DND-41 (cell line): Measurements from ENCODE around the gene NRBP1.

Experiments used
- CTCF ChIP-seq: IDR thresholded peaks from 2 replicates; pipeline ENCODE4 v1.5.1; 2012; ENCODE audit warnings: borderline replicate concordance, low read length, moderate library complexity, mild to moderate bottlenecking; ENCODE audit not compliant: poor library complexity, severe bottlenecking; ENCODE audit errors: extremely low read depth
- EZH2 ChIP-seq: IDR thresholded peaks from 3 replicates; pipeline ENCODE4 v1.6.1; 2012; ENCODE audit warnings: borderline replicate concordance, low read depth, mild to moderate bottlenecking, moderate library complexity, low read length, inconsistent platforms; ENCODE audit not compliant: severe bottlenecking

- TF ChIP-seq CTCF (no peak), EZH2 (no peak)
Observed at GRCh38 chr2:27400348-27401135, 27.9 kb upstream of the NRBP1 start.
